K562 (cell line): ENCODE measurements around the gene DYSF. TPM values are rescaled to one million over a fixed set of nuclear protein-coding genes. Genes with fewer than 3 reads are reported as not detected.

ENCODE experiments used
- ATAC-seq: fragments of 200-7000 bp; cut with Tn5 transposase; 3 replicates; pipeline ENCODE4 v1.9.1; 2020; ENCODE audit warnings: moderate library complexity
- BruUV-seq: library from RNA; stranded (reverse); fragments of 400-500 nt; replicated peaks from 2 replicates; lab custom pipeline; 2021; lab: Mats Ljungman, UMichigan
- CTCF ChIA-PET: fragments of 300-600 bp; formaldehyde crosslinking; extraction: SDS; loops from one replicate; lab custom pipeline; 2021; ENCODE audit warnings: low intra/inter-chr PET ratio; lab: Yijun Ruan, JAX
- POLR2A ChIA-PET: fragments of 300-600, 350-650 bp; sonication (Branson Sonifier 250); formaldehyde crosslinking; extraction: SDS; loops from one replicate; lab custom pipeline; 2021; ENCODE audit warnings: antibody characterized with exemption, inconsistent platforms; lab: Yijun Ruan, JAX
- DNase-seq, 4 experiments: peaks; one replicate each; pipeline versions ENCODE4 v3.0.0 to v3.0.0-alpha.2; 2011 to 2018; ENCODE audit warnings: low spot score in 3 of 4, mixed read lengths in 3 of 4; ENCODE audit errors: extremely low read depth in 1 of 4
- FAIRE-seq: peaks from 2 replicates; lab custom pipeline; 2011; peaks lifted over from hg19 to GRCh38; lab: Jason Lieb, UNC
- H2AFZ ChIP-seq: 2 replicates; pipeline ENCODE4 v1.6.0; 2011; ENCODE audit warnings: low read depth, low read length, control low read depth, inconsistent platforms
- H3K27ac ChIP-seq: fragments of 200-600 bp; 3 replicates; pipeline ENCODE4 v1.8.0; 2011; ENCODE audit warnings: low read depth, mild to moderate bottlenecking, control low read depth, inconsistent platforms, low read length, moderate library complexity, mixed read lengths; ENCODE audit errors: extremely low read depth
- H3K27me3 ChIP-seq, 2 experiments: fragments of 300-600 bp in 1 of 2; 2 replicates in 1 of 2; 3 replicates in 1 of 2; pipeline versions ENCODE4 v1.6.0 to v1.8.0; 2011; ENCODE audit warnings: inconsistent platforms in 2 of 2, low read length in 2 of 2, mild to moderate bottlenecking in 1 of 2, mixed read lengths in 1 of 2, moderate library complexity in 1 of 2; ENCODE audit not compliant: control insufficient read depth in 2 of 2, insufficient read depth in 2 of 2
- H3K36me3 ChIP-seq: fragments of 300-600 bp; 3 replicates; pipeline ENCODE4 v1.8.0; 2011; ENCODE audit warnings: mild to moderate bottlenecking, low read length, inconsistent platforms; ENCODE audit not compliant: control insufficient read depth, insufficient read depth
- H3K4me1 ChIP-seq, 2 experiments: fragments of 200-600 bp in 1 of 2; replicated peaks in 1 of 2; 2 replicates in 1 of 2; 3 replicates in 1 of 2; pipeline versions ENCODE4 v1.5.1 to v1.8.0; 2011; ENCODE audit warnings: inconsistent platforms in 2 of 2, low read length in 2 of 2, mild to moderate bottlenecking in 1 of 2, mixed read lengths in 1 of 2, moderate library complexity in 1 of 2; ENCODE audit not compliant: control insufficient read depth in 2 of 2, insufficient read depth in 2 of 2
- H3K4me2 ChIP-seq: 2 replicates; pipeline ENCODE4 v1.6.1; 2011; ENCODE audit warnings: low read length, control low read depth, inconsistent platforms, mixed read lengths; ENCODE audit not compliant: insufficient read depth
- H3K4me3 ChIP-seq: fragments of 200-600 bp; sonication (generic), shearing (Covaris generic); 2 replicates; pipeline ENCODE4 v1.5.1; 2016; ENCODE audit warnings: control low read depth, inconsistent platforms
- H3K79me2 ChIP-seq: fragments of 200-600 bp; 3 replicates; pipeline ENCODE4 v1.8.0; 2011; ENCODE audit warnings: low read length, inconsistent platforms; ENCODE audit not compliant: control insufficient read depth, insufficient read depth
- H3K9ac ChIP-seq, 2 experiments: 2 replicates each; pipeline versions ENCODE4 v1.6.0 to v1.6.1; 2011; ENCODE audit warnings: low read depth in 2 of 2, low read length in 2 of 2, control low read depth in 1 of 2, inconsistent platforms in 1 of 2, mild to moderate bottlenecking in 1 of 2, mixed read lengths in 1 of 2; ENCODE audit not compliant: insufficient read depth in 1 of 2
- H3K9me1 ChIP-seq: one replicate; pipeline ENCODE4 v1.6.0; 2011; ENCODE audit warnings: inconsistent platforms, mild to moderate bottlenecking, low read length, moderate library complexity; ENCODE audit not compliant: control insufficient read depth, insufficient read depth
- H3K9me3 ChIP-seq: replicated peaks from 2 replicates; pipeline ENCODE4 v1.5.1; 2011; ENCODE audit warnings: low read depth, low read length, inconsistent platforms; ENCODE audit not compliant: control insufficient read depth, insufficient read depth
- H4K20me1 ChIP-seq: replicated peaks from 2 replicates; pipeline ENCODE4 v1.6.1; 2011; ENCODE audit warnings: low read length, inconsistent platforms, mixed read lengths; ENCODE audit not compliant: control insufficient read depth, insufficient read depth
- ATF2 ChIP-seq: sonication (generic); formaldehyde crosslinking; IDR thresholded peaks from 2 replicates; pipeline ENCODE4 v1.8.1; 2022; ENCODE audit warnings: missing genetic modification reagents
- BDP1 ChIP-seq: IDR thresholded peaks from 3 replicates; pipeline ENCODE4 v1.6.1; 2011; ENCODE audit not compliant: insufficient read length, insufficient read depth
- FOSL1 ChIP-seq: fragments of 200-800 bp; sonication (Bioruptor generic); conservative IDR thresholded peaks from 2 replicates; pipeline ENCODE4 v1.6.1; 2016; ENCODE audit warnings: missing genetic modification characterization, missing compliant biosample characterization
- KDM2B ChIP-seq: fragments of 250-450 bp; sonication (Bioruptor Pico); IDR thresholded peaks from 2 replicates; pipeline ENCODE4 v1.8.0; 2021; ENCODE audit warnings: mild to moderate bottlenecking, moderate library complexity
- PHF21A ChIP-seq: fragments of 450-650 bp; IDR thresholded peaks from 2 replicates; pipeline ENCODE4 v1.6.1; 2017; ENCODE audit warnings: low read depth, borderline replicate concordance
- SMAD3 ChIP-seq: fragments of 450-650 bp; formaldehyde crosslinking; conservative IDR thresholded peaks from 2 replicates; pipeline ENCODE4 v1.4.0; 2020; ENCODE audit warnings: mild to moderate bottlenecking
- SMARCB1 ChIP-seq: IDR thresholded peaks from 2 replicates; pipeline ENCODE4 v1.6.1; 2011; ENCODE audit warnings: improper control_type of control experiment, low read depth; ENCODE audit not compliant: insufficient read length
- SREBF1 ChIP-seq: fragments of 150-350 bp; IDR thresholded peaks from 2 replicates; pipeline ENCODE4 v1.6.1; 2014; ENCODE audit warnings: antibody characterized with exemption, low read depth, low read length, borderline replicate concordance
- TAF9B ChIP-seq: fragments of 450-650 bp; IDR thresholded peaks from 2 replicates; pipeline ENCODE4 v1.6.1; 2018; ENCODE audit warnings: mild to moderate bottlenecking; ENCODE audit not compliant: partially characterized antibody
- ZBTB43 ChIP-seq: sonication (generic); formaldehyde crosslinking; IDR thresholded peaks from 2 replicates; pipeline ENCODE4 v1.8.0; 2023; ENCODE audit warnings: mild to moderate bottlenecking, missing genetic modification reagents
- ZBTB49 ChIP-seq: sonication (generic); formaldehyde crosslinking; IDR thresholded peaks from 2 replicates; pipeline ENCODE4 v1.8.0; 2022; ENCODE audit warnings: missing genetic modification reagents, mild to moderate bottlenecking, borderline replicate concordance
- ZFP91 ChIP-seq: sonication (generic); formaldehyde crosslinking; IDR thresholded peaks from 2 replicates; pipeline ENCODE4 v1.8.0; 2022; ENCODE audit warnings: mild to moderate bottlenecking, missing genetic modification reagents
- ZNF140 ChIP-seq: fragments of 250-450 bp; sonication (Bioruptor Pico); IDR thresholded peaks from 2 replicates; pipeline ENCODE4 v1.8.0; 2021; ENCODE audit warnings: moderate library complexity, mild to moderate bottlenecking, inconsistent platforms
- ZNF3 ChIP-seq: fragments of 250-450 bp; sonication (Bioruptor Pico); IDR thresholded peaks from 2 replicates; pipeline ENCODE4 v1.5.0; 2021; ENCODE audit warnings: mild to moderate bottlenecking, moderate library complexity
- ZNF347 ChIP-seq: fragments of 450-650 bp; formaldehyde crosslinking; IDR thresholded peaks from 2 replicates; pipeline ENCODE4 v1.4.0; 2020; ENCODE audit warnings: low read depth, mild to moderate bottlenecking, moderate library complexity
- WGBS: fragments of 100-300 bp; shearing (Covaris generic); methylation state at CpG from one replicate; pipeline ENCODE4 v1.1.6; 2016; ENCODE audit warnings: low coverage, mixed read lengths; ENCODE audit not compliant: insufficient coverage; ENCODE audit errors: missing lambda C conversion rate; 5-methylcytosine and 5-hydroxymethylcytosine counted together
- in situ Hi-C: fragments of 300-500 bp; cut with MboI; formaldehyde crosslinking; loops from 4 replicates; pipeline ENCODE4 v1.15.0; 2018; ENCODE audit warnings: inconsistent platforms, mixed read lengths
- intact Hi-C: fragments of 100-400 bp; cut with micrococcal nuclease; formaldehyde crosslinking; loops from 2 replicates; pipeline ENCODE4 v1.14.2; 2022
- polyA plus RNA-seq, 8 experiments: library from polyadenylated mRNA; depleted of rRNA in 4 of 8; stranded (reverse) in 5 of 8; unstranded in 3 of 8; fragments of >200 nt; fragmentation: Nextera tagmentation in 2 of 8; fragmentation: Illumina TruSeq in 1 of 8; extraction: Ambion mirVana in 2 of 8; extraction: Trizol in 1 of 8; gene quantifications; 2 replicates each; pipeline versions ENCODE4 v1.2.1 to v1.2.3, GENCODE V29; 2011 to 2014; ENCODE audit warnings: inconsistent platforms in 1 of 8, missing spikeins in 1 of 8
- total RNA-seq, 7 experiments: library from RNA; depleted of rRNA in 6 of 7; stranded (reverse); fragments of >200 nt in 6 of 7; fragmentation: Illumina TruSeq in 2 of 7; extraction: Trizol in 2 of 7; gene quantifications; 2 replicates each; pipeline versions ENCODE4 v1.2.1 to v1.2.3, GENCODE V29; 2011 to 2021; ENCODE audit warnings: low replicate concordance in 1 of 7
- TF ChIP-seq, protein P1 (sequence below): sonication (generic); formaldehyde crosslinking; IDR thresholded peaks from 2 replicates; pipeline ENCODE4 v1.8.0; 2022; ENCODE audit warnings: mild to moderate bottlenecking, missing genetic modification reagents

DYSF gene
- total and polyA plus RNA-seq, 9 of the 15 experiments (the other 6 are each of a cell fraction or from before 2014, with no cell fraction given), result 0.01 to 0.80 (median 0.29) TPM

- BruUV-seq, result no TSS peak
- ATAC-seq, result peak; percentile 16; the same call in 1 of the 3 replicates
- Histone ChIP-seq H3K4me1 (no peaks in the 10 kb centered on the region; a peak in 1 of 5 replicates), H3K36me3 (no peaks in the 10 kb centered on the region), H3K27ac (no peak overlapping the region), H3K4me2 (no peak overlapping the region), H3K27me3 (peaks cover 0 to 28% of the 10 kb centered on the region in 2 experiments; a peak in 2 of 5 replicates), H3K9me3 (no peaks in the 10 kb centered on the region), H3K9me1 (no peaks in the 10 kb centered on the region), H3K4me3 (no peak overlapping the region), H3K79me2 (no peaks in the 10 kb centered on the region), H3K9ac (no peak overlapping the region), H4K20me1 (peaks cover 3% of the 10 kb centered on the region; the same call in 1 of the 2 replicates), H2AFZ (no peak overlapping the region)
- 17% methylated on average over 6 of the region's 7 CpGs for WGBS
- no peak for DNase-seq
- in situ Hi-C loops (no loop called here), intact Hi-C loops (no loop called here)
- no peak for FAIRE-seq
- ChIA-PET POLR2A (interaction anchor here (0.6 to 1.0 kb wide), 2 partner anchors 21 to 1202 kb away, joined by 3 read pairs; partner anchors contain the start of gene FAM136A), CTCF (no interaction called here)
- TF ChIP-seq TAF9B (no peak), ZBTB49 (CRISPR knock-in tag) (no peak), ZBTB43 (CRISPR knock-in tag) (no peak), ZNF3 (CRISPR knock-in tag) (no peak), ZNF140 (no peak), FOSL1 (tag) (no peak), BDP1 (no peak), SREBF1 (no peak), SMARCB1 (no peak), ZFP91 (CRISPR knock-in tag) (no peak), SMAD3 (CRISPR knock-in tag) (no peak), ATF2 (CRISPR knock-in tag) (no peak), KDM2B (CRISPR knock-in tag) (no peak), ZNF347 (CRISPR knock-in tag) (no peak), PHF21A (no peak)
- TF ChIP-seq, protein P1, sequence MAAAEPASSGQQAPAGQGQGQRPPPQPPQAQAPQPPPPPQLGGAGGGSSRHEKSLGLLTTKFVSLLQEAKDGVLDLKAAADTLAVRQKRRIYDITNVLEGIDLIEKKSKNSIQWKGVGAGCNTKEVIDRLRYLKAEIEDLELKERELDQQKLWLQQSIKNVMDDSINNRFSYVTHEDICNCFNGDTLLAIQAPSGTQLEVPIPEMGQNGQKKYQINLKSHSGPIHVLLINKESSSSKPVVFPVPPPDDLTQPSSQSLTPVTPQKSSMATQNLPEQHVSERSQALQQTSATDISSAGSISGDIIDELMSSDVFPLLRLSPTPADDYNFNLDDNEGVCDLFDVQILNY, result no peak
These were observed 50.5 kb downstream of the DYSF start for GRCh38 chr2:71503837-71504236.
